SK-N-SH (cell line): ENCODE measurements around the gene NTPCR. TPM values are rescaled to one million over a fixed set of nuclear protein-coding genes. Genes with fewer than 3 reads are reported as not detected.

Source experiments
- CTCF ChIA-PET: fragments of 300-600, 350-600 bp; formaldehyde crosslinking; extraction: SDS; loops from one replicate; lab custom pipeline; 2021; lab: Yijun Ruan, JAX
- POLR2A ChIA-PET: fragments of 350-600 bp; sonication (Branson Sonifier 250); formaldehyde crosslinking; extraction: SDS; loops from one replicate; lab custom pipeline; 2020; ENCODE audit warnings: antibody characterized with exemption, inconsistent platforms; lab: Yijun Ruan, JAX
- DNase-seq: peaks from one replicate; pipeline ENCODE4 v3.0.0; 2012
- H2AFZ ChIP-seq: fragments of 200-600 bp; sonication (generic); 2 replicates; pipeline ENCODE4 v1.8.1; 2016; ENCODE audit warnings: antibody characterized with exemption, mild to moderate bottlenecking, low read depth
- H3F3A ChIP-seq: fragments of 200-600 bp; sonication (generic); replicated peaks from 2 replicates; pipeline ENCODE3; 2016; ENCODE audit warnings: antibody characterized with exemption, mild to moderate bottlenecking; ENCODE audit not compliant: insufficient read depth
- H3K27ac ChIP-seq, 2 experiments: fragments of 200-500 bp in 1 of 2; fragments of 200-600 bp in 1 of 2; sonication (Bioruptor generic) in 1 of 2; sonication (generic), shearing (Covaris generic) in 1 of 2; 2 replicates each; pipeline versions ENCODE4 v1.5.1 to v1.6.1; 2014 to 2016; ENCODE audit warnings: low read depth in 2 of 2, inconsistent platforms in 1 of 2, low read length in 1 of 2, mild to moderate bottlenecking in 1 of 2, mixed read lengths in 1 of 2
- H3K27me3 ChIP-seq: fragments of 200-600 bp; sonication (generic), shearing (Covaris generic); 2 replicates; pipeline ENCODE4 v1.6.1; 2016; ENCODE audit warnings: mixed run types; ENCODE audit not compliant: insufficient read depth
- H3K36me3 ChIP-seq, 2 experiments: fragments of 200-500 bp in 1 of 2; fragments of 200-600 bp in 1 of 2; sonication (Bioruptor generic) in 1 of 2; sonication (generic) in 1 of 2; replicated peaks in 1 of 2; 2 replicates each; pipeline versions ENCODE3 to v1.5.1; 2014 to 2016; ENCODE audit warnings: low read length in 1 of 2, mild to moderate bottlenecking in 1 of 2; ENCODE audit not compliant: insufficient read depth in 2 of 2, control insufficient read depth in 1 of 2
- H3K4me1 ChIP-seq, 2 experiments: fragments of 200-500 bp in 1 of 2; fragments of 200-600 bp in 1 of 2; sonication (Bioruptor generic) in 1 of 2; sonication (generic), shearing (Covaris generic) in 1 of 2; 2 replicates each; pipeline versions ENCODE4 v1.5.1 to v1.6.1; 2014 to 2016; ENCODE audit warnings: low read depth in 1 of 2, low read length in 1 of 2, mixed run types in 1 of 2; ENCODE audit not compliant: insufficient read depth in 2 of 2, control insufficient read depth in 1 of 2
- H3K4me2 ChIP-seq: fragments of 200-600 bp; sonication (generic), shearing (Covaris generic); 2 replicates; pipeline ENCODE4 v1.6.1; 2017; ENCODE audit warnings: mixed run types
- H3K4me3 ChIP-seq, 2 experiments: fragments of 200-500 bp in 1 of 2; fragments of 200-600 bp in 1 of 2; sonication (Bioruptor generic) in 1 of 2; sonication (generic), shearing (Covaris generic) in 1 of 2; 2 replicates each; pipeline versions ENCODE4 v1.5.1 to v1.8.1; 2014 to 2016; ENCODE audit warnings: low read depth in 2 of 2, inconsistent platforms in 1 of 2, low read length in 1 of 2, mild to moderate bottlenecking in 1 of 2, mixed read lengths in 1 of 2, moderate library complexity in 1 of 2
- H3K79me2 ChIP-seq: fragments of 200-600 bp; sonication (generic); 2 replicates; pipeline ENCODE4 v1.8.1; 2017; ENCODE audit warnings: mild to moderate bottlenecking; ENCODE audit not compliant: insufficient read depth
- H3K9ac ChIP-seq: fragments of 200-600 bp; sonication (generic); 2 replicates; pipeline ENCODE4 v1.6.1; 2017; ENCODE audit warnings: mixed run types
- H3K9me2 ChIP-seq: fragments of 200-600 bp; sonication (generic); 2 replicates; pipeline ENCODE4 v1.6.1; 2017; ENCODE audit warnings: mixed run types
- H3K9me3 ChIP-seq: fragments of 200-600 bp; sonication (generic); 2 replicates; pipeline ENCODE4 v1.6.1; 2017; ENCODE audit warnings: mixed run types, mild to moderate bottlenecking, moderate library complexity
- H4K20me1 ChIP-seq: fragments of 200-600 bp; sonication (generic); 2 replicates; pipeline ENCODE4 v1.6.1; 2017; ENCODE audit warnings: mild to moderate bottlenecking, mixed run types; ENCODE audit not compliant: insufficient read depth
- ELF1 ChIP-seq: IDR thresholded peaks from 2 replicates; pipeline ENCODE4 v1.4.0; 2012
- EP300 ChIP-seq, 2 experiments: IDR thresholded peaks; 2 replicates each; pipeline versions ENCODE4 v1.4.0 to v1.6.1; 2012; ENCODE audit warnings: borderline replicate concordance in 1 of 2, low read depth in 1 of 2, low read length in 1 of 2
- EZH2phosphoT487 ChIP-seq: fragments of 200-600 bp; sonication (generic); IDR thresholded peaks from 2 replicates; pipeline ENCODE4 v1.6.1; 2017; ENCODE audit warnings: low read depth, mixed run types, mild to moderate bottlenecking, antibody characterized with exemption, moderate library complexity, borderline replicate concordance
- FOXM1 ChIP-seq: IDR thresholded peaks from 2 replicates; pipeline ENCODE4 v1.4.0; 2012; ENCODE audit warnings: low read depth, mild to moderate bottlenecking
- GABPA ChIP-seq: IDR thresholded peaks from 2 replicates; pipeline ENCODE4 v1.4.0; 2012; ENCODE audit warnings: low read depth, mild to moderate bottlenecking
- GATA2 ChIP-seq: sonication (generic); formaldehyde crosslinking; IDR thresholded peaks from 2 replicates; pipeline ENCODE4 v1.5.0; 2020; ENCODE audit warnings: mild to moderate bottlenecking, missing genetic modification reagents
- JUND ChIP-seq: IDR thresholded peaks from 2 replicates; pipeline ENCODE4 v1.4.0; 2012
- MXI1 ChIP-seq: IDR thresholded peaks from 2 replicates; pipeline ENCODE4 v1.6.1; 2012; ENCODE audit warnings: mild to moderate bottlenecking, low read depth, low read length, improper control_type of control experiment
- POLR2AphosphoS5 ChIP-seq: IDR thresholded peaks from 2 replicates; pipeline ENCODE4 v1.6.1; 2012; ENCODE audit warnings: low read depth, low read length
- RAD21 ChIP-seq: IDR thresholded peaks from 2 replicates; pipeline ENCODE4 v1.6.1; 2012; ENCODE audit warnings: mild to moderate bottlenecking, low read length
- RCOR1 ChIP-seq: fragments of 150-350 bp; IDR thresholded peaks from 2 replicates; pipeline ENCODE4 v1.6.1; 2017; ENCODE audit warnings: antibody characterized with exemption, low read length
- RFX5 ChIP-seq: IDR thresholded peaks from 2 replicates; pipeline ENCODE4 v1.6.1; 2012; ENCODE audit warnings: mild to moderate bottlenecking, improper control_type of control experiment, low read length
- RXRA ChIP-seq: IDR thresholded peaks from 2 replicates; pipeline ENCODE4 v1.4.0; 2012; ENCODE audit warnings: low read depth, mild to moderate bottlenecking, borderline replicate concordance
- SIN3A ChIP-seq: IDR thresholded peaks from 2 replicates; pipeline ENCODE4 v1.6.1; 2012; ENCODE audit warnings: low read depth, mild to moderate bottlenecking, low read length, moderate library complexity, borderline replicate concordance
- SMC3 ChIP-seq: IDR thresholded peaks from 2 replicates; pipeline ENCODE4 v1.6.1; 2012; ENCODE audit warnings: low read depth, low read length, improper control_type of control experiment
- TCF12 ChIP-seq: IDR thresholded peaks from 2 replicates; pipeline ENCODE4 v1.4.0; 2012
- WGBS: methylation state at CpG from one replicate; pipeline ENCODE4 v1.1.6; 2017; ENCODE audit warnings: low lambda C conversion rate; 5-methylcytosine and 5-hydroxymethylcytosine counted together
- polyA plus RNA-seq, 3 experiments: library from polyadenylated mRNA; depleted of rRNA; stranded (reverse); fragments of >200 nt; gene quantifications; 2 replicates each; pipeline ENCODE4 v1.2.3, GENCODE V29; 2012
- TF ChIP-seq, protein P1 (sequence below): IDR thresholded peaks from 2 replicates; pipeline ENCODE4 v1.4.0; 2012; ENCODE audit warnings: low read depth
- TF ChIP-seq, protein P2 (sequence below): IDR thresholded peaks from 2 replicates; pipeline ENCODE4 v1.4.0; 2012; ENCODE audit warnings: low read depth, borderline replicate concordance
- TF ChIP-seq, protein P3 (sequence below): fragments of 150-350 bp; IDR thresholded peaks from 2 replicates; pipeline ENCODE4 v1.6.1; 2017; ENCODE audit warnings: antibody characterized with exemption, low read length, low read depth, borderline replicate concordance
- TF ChIP-seq, protein P4 (sequence below): fragments of 150-350 bp; IDR thresholded peaks from 2 replicates; pipeline ENCODE4 v1.6.1; 2016; ENCODE audit warnings: mild to moderate bottlenecking, low read depth, low read length

NTPCR gene
- polyA plus RNA-seq, 1 of the 3 experiments (the other 2 are of a cell fraction), result 20.8 TPM

DNA sequence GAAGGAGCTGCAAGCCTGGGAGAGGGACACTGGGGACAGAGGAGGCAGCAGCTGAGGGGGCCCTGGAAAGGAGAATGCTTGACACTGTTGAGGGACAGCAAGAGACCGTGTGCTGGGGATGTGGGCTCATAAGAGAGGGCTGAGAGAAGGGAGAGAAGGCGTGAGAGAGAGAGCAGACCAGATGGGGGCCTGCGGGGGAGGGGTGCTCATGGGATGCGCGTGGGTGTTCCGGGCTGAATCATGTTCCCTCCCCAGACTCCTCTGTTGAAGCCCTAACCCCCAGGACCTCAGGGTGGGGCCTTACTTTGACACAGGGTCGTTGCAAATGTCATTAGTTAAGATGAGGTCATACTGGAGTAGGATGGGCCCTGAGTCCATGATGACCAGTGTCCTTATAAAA lies 40.8 kb downstream of the NTPCR start:
- POLR2A ChIA-PET, result no interaction called here
- no peaks in the 10 kb centered on the region for H4K20me1 ChIP-seq
- CTCF ChIA-PET, result no interaction called here
- no peaks in the 10 kb centered on the region for H3K9me3 ChIP-seq
- no peak overlapping the region for H3K27ac ChIP-seq
- H3K4me1 ChIP-seq, result peaks cover 8 to 9% of the 10 kb centered on the region in 2 experiments; a peak in 3 of 4 replicates
- TF ChIP-seq, protein P1, sequence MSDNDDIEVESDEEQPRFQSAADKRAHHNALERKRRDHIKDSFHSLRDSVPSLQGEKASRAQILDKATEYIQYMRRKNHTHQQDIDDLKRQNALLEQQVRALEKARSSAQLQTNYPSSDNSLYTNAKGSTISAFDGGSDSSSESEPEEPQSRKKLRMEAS, result no peak
- TF ChIP-seq RAD21 (no peak), GATA2 (no peak), RFX5 (no peak), EZH2phosphoT487 (no peak), SIN3A (no peak), TCF12 (no peak), POLR2AphosphoS5 (no peak), SMC3 (no peak), FOXM1 (no peak), GABPA (no peak), ELF1 (no peak), RCOR1 (no peak), RXRA (no peak), EP300 (IDR thresholded peaks at IDR 0.05; ENCODE audit: borderline replicate concordance in 1 of 2, low read depth in 1 of 2, low read length in 1 of 2) (no peak), MXI1 (no peak), JUND (no peak)
- TF ChIP-seq, protein P2, sequence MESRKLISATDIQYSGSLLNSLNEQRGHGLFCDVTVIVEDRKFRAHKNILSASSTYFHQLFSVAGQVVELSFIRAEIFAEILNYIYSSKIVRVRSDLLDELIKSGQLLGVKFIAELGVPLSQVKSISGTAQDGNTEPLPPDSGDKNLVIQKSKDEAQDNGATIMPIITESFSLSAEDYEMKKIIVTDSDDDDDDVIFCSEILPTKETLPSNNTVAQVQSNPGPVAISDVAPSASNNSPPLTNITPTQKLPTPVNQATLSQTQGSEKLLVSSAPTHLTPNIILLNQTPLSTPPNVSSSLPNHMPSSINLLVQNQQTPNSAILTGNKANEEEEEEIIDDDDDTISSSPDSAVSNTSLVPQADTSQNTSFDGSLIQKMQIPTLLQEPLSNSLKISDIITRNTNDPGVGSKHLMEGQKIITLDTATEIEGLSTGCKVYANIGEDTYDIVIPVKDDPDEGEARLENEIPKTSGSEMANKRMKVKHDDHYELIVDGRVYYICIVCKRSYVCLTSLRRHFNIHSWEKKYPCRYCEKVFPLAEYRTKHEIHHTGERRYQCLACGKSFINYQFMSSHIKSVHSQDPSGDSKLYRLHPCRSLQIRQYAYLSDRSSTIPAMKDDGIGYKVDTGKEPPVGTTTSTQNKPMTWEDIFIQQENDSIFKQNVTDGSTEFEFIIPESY, result no peak
- TF ChIP-seq, protein P3, sequence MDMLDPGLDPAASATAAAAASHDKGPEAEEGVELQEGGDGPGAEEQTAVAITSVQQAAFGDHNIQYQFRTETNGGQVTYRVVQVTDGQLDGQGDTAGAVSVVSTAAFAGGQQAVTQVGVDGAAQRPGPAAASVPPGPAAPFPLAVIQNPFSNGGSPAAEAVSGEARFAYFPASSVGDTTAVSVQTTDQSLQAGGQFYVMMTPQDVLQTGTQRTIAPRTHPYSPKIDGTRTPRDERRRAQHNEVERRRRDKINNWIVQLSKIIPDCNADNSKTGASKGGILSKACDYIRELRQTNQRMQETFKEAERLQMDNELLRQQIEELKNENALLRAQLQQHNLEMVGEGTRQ, result no peak
- TF ChIP-seq, protein P4, sequence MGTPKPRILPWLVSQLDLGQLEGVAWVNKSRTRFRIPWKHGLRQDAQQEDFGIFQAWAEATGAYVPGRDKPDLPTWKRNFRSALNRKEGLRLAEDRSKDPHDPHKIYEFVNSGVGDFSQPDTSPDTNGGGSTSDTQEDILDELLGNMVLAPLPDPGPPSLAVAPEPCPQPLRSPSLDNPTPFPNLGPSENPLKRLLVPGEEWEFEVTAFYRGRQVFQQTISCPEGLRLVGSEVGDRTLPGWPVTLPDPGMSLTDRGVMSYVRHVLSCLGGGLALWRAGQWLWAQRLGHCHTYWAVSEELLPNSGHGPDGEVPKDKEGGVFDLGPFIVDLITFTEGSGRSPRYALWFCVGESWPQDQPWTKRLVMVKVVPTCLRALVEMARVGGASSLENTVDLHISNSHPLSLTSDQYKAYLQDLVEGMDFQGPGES, result no peak
- H3K9me2 ChIP-seq, result no peaks in the 10 kb centered on the region
- H3K4me2 ChIP-seq, result no peak overlapping the region
- no peaks in the 10 kb centered on the region for H3K27me3 ChIP-seq
- DNase-seq, result no peak
- H3K9ac ChIP-seq, result no peak overlapping the region
- no peaks in the 10 kb centered on the region for H3K79me2 ChIP-seq
- H3F3A ChIP-seq, result peaks cover 5% of the 10 kb centered on the region
- no peak overlapping the region for H2AFZ ChIP-seq
- no peaks in the 10 kb centered on the region for H3K36me3 ChIP-seq
- no peak overlapping the region for H3K4me3 ChIP-seq
- WGBS, result 79% methylated on average over 6 of the region's 7 CpGs
